ENCODE measurements around the gene BATF3.

GRCh38 chr1:212649020-212649419 lies 50.6 kb downstream of the BATF3 start:
- TF ChIP-seq POLR2A (IDR thresholded peaks at IDR 0.05) (no peak), CTCF (IDR thresholded peaks at IDR 0.05 in 4 of 5, conservative IDR thresholded peaks at IDR 0.05 in 1 of 5) (no peak)

All from gastrocnemius medialis (tissue), 4 donors.